Natural killer cell treated with Interleukin-12 subunit alpha and Interleukin-12 subunit beta and Interleukin-15 and Interleukin-18, amount 100 ng/mL, for 72 hours (primary cell): Measurements from ENCODE around the gene LRG1. TPM values are rescaled to one million over a fixed set of nuclear protein-coding genes. Genes with fewer than 3 reads are reported as not detected.
"Not testable (repeated sequence)": the region's sequence is repeated elsewhere in the genome, so short reads cannot be mapped to it uniquely, and the experiment has no call there.

Experiments
- ATAC-seq, 2 donors: fragments of 150-1000 bp; cut with Tn5 transposase in 1 of 2; sonication (Bioruptor Pico), chemical (Tn5 transposase) in 1 of 2; 2 replicates each; pipeline ENCODE4 v1.10.0; 2021
- DNase-seq: peaks from one replicate; pipeline ENCODE4 v3.0.0; 2022; ENCODE audit warnings: low spot score
- H3K27ac Mint-ChIP-seq, 2 donors: 1 replicate in 1 of 2; 2 replicates in 1 of 2; pipeline ENCODE4 v1.8.0; 2022; ENCODE audit warnings: mixed read lengths in 2 of 2, mild to moderate bottlenecking in 1 of 2, moderate library complexity in 1 of 2
- H3K27me3 Mint-ChIP-seq, 2 donors: 1 replicate in 1 of 2; 2 replicates in 1 of 2; pipeline ENCODE4 v1.8.0; 2022; ENCODE audit warnings: mixed read lengths in 2 of 2
- H3K36me3 Mint-ChIP-seq: one replicate; pipeline ENCODE4 v1.8.0; 2022; ENCODE audit warnings: mixed read lengths
- H3K4me1 Mint-ChIP-seq, 2 donors: 1 replicate in 1 of 2; 2 replicates in 1 of 2; pipeline ENCODE4 v1.8.0; 2022; ENCODE audit warnings: low read depth in 2 of 2, mixed read lengths in 2 of 2, mild to moderate bottlenecking in 1 of 2
- H3K4me3 Mint-ChIP-seq: one replicate; pipeline ENCODE4 v1.8.0; 2022; ENCODE audit warnings: mixed read lengths
- H3K9me3 Mint-ChIP-seq: 2 replicates; pipeline ENCODE4 v1.8.0; 2022; ENCODE audit warnings: mixed read lengths
- total RNA-seq, 2 donors: library from RNA; stranded (reverse); gene quantifications; one replicate each; pipeline ENCODE4 v1.2.3, GENCODE V29; 2022

Gene LRG1
- total RNA-seq, 2 donors from 2014 or later = 0.36 TPM; not detected in 1

DNA sequence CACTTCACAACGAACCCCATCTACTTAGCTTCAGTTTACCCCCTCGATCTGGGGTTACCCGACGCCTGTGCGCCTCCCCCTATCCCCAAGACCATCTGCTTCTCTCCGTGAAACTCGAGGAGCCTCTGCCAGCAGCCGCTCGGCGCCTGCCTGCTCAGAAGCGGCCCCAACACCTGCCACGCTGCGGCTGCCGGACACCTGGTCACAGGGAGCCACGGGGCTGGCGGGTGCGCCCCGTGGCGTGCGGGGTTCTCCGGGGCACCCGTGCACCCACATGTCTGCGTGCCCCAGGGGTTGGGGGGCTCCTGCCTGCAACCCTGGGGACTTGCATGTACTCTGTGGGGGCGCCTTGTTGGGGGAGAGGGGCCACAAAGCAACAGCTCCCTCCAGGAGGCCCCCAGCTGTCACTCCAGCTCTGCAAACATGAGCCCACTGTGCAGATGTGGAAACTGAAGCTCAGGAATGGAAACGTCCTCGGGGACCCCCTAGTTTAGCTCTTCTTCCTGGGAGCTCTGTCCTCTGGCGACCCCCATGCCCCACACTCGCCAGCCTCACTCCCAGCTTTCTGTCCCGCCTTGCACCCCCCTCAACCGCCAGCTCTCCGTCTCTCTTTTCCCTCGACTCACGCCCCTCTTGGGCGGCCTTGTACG is 26.7 kb upstream of the LRG1 start:
- Mint-ChIP-seq H3K4me1 (no peaks in the 10 kb centered on the region), H3K27me3 (peaks cover 0 to 2% of the 10 kb centered on the region in 2 donors), H3K4me3 (no peak overlapping the region), H3K36me3 (no peaks in the 10 kb centered on the region), H3K27ac (no peak overlapping the region), H3K9me3 (no peaks in the 10 kb centered on the region)
- ATAC-seq (no peak), DNase-seq (no peak)

- not testable (repeated sequence) for DNase-seq, H3K27ac Mint-ChIP-seq, H3K9me3 Mint-ChIP-seq, H3K36me3 Mint-ChIP-seq, H3K4me1 Mint-ChIP-seq, H3K27me3 Mint-ChIP-seq, H3K4me3 Mint-ChIP-seq
- peak in 1 of 2 donors; percentile 42 for ATAC-seq
These were observed 23.7 kb upstream of the LRG1 start for GRCh38 chr19:4563562-4563961.

- not testable (repeated sequence) for DNase-seq, ATAC-seq, H3K4me1 Mint-ChIP-seq, H3K4me3 Mint-ChIP-seq, H3K9me3 Mint-ChIP-seq, H3K27me3 Mint-ChIP-seq, H3K27ac Mint-ChIP-seq, H3K36me3 Mint-ChIP-seq
These were observed 22.2 kb upstream of the LRG1 start for GRCh38 chr19:4562085-4562484.

DNA sequence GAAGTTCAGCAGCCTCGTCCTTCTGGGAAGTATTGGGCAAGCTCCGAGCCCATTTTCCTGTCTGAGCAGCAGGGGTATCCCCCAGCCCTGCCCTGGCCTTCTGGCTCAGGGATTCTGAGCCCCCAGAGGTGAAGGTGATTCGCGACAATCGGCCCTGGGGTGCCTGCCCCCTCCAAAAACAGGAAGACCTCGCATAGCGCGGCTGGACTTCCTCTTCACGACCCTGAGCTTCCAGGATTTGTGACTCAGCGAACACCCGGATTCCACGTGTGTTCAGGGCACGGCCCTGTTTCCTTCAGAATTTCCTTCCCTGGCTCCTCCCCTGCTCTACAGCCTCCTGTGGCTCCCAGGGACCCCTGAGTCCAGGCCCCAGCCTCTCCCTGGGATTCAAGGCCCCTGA is 19.7 kb upstream of the LRG1 start, which contains the start of gene SEMA6B:
Gene SEMA6B (minus strand): TSS at position 116 of the 400 bp plus-strand sequence. CDS start 1,227 bp downstream, outside the sequence.
- no peak within 1 kb of the TSS for H3K4me3 Mint-ChIP-seq
- no peaks in the 10 kb centered on the region for H3K36me3 Mint-ChIP-seq
- ATAC-seq (no peak), DNase-seq (no peak)
- H3K27me3 Mint-ChIP-seq = no peaks in the 10 kb centered on the region
- H3K4me1 Mint-ChIP-seq = no peaks in the 10 kb centered on the region
- H3K9me3 Mint-ChIP-seq = no peaks in the 10 kb centered on the region
- H3K27ac Mint-ChIP-seq = no peak within 1 kb of the TSS

DNA sequence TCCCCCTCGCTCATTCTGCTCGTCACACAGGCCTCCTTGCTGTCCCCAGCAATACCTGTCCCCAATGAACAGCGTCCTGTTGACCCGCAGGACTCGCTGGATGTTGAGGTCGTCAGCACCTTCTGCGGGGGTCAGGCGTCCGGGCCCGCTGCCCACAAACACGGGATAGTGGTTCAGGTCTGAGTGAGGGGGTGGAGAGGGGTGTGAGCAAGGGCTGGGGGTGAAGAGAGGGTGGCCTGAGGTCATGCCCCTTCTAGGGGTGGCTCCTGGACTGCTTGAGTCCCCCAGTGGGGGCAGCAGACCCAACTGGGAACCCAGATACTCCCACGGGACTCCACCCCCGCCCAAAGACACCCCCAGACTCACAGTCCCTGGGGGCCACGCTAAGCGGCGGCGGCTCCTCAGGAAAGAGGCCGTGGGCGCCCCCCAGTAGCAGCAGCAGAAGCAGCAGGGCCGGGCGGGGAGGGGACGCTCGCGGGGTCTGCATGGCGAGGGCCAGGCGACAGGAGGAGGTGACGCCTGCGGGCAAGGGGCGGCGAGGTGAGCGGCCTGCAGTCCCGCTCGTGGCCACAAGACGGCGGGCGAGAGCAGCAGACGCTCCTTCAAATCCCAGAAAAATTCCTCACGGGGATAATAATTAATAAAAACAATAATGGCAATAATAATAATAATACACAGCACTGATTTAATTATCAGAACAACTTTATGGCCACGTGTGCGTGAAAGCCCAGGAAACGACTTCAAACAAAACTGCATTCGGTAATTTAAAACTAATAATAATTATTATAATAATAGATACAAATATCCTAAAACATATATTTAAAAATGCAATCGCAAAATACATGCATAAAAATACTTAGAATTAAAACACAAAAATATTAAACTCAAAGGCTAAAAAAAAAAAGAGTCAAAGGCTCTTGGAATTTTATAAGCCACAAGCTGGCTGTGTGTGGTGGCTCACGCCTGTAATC is 18.4 kb upstream of the LRG1 start:
- H3K4me1 Mint-ChIP-seq = no peaks in the 10 kb centered on the region
- H3K27ac Mint-ChIP-seq = no peak overlapping the region
- H3K27me3 Mint-ChIP-seq = no peaks in the 10 kb centered on the region
- DNase-seq (no peak), ATAC-seq (no peak)
- H3K9me3 Mint-ChIP-seq = no peaks in the 10 kb centered on the region
- H3K4me3 Mint-ChIP-seq = no peak overlapping the region
- no peaks in the 10 kb centered on the region for H3K36me3 Mint-ChIP-seq

DNA sequence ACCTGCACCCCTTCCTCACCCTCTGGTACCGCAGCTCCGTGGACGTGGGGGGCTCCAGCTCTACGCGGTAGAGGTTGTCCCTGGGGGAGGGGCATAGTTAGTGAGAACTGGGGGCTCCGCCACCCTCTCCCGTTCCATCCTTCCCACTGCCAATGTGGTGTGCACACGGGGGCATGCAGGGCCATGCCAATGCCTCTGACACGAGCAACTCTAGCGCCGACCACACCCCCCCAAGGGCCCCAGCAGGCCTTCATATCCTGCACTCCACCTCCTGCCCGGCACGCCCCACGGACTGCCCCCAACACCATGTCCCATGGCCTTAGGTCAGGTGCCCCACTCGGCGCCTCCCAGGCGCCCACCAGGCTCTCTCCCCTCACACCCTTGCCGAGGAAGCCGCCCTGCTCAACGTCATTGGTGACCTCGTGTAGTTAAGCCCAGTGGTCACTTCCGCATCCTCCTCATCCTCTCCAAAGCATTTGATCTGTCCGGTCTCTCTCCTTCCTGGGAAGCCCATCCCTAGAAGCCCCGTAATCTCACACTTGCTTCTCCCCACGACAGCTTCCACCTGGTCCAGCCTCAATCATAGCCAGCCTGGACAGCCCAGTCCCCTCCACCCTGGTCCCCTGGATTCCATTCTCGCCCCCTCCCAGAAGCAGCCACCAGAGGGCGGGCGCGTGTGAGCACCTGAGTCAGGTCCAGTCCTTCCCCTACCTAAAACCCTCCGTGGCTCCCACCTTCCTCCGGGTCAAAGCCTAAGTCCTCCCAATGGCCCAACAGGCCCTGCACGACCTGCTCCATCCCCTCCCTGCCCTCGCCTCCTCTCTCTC is 17.5 kb upstream of the LRG1 start:
- Mint-ChIP-seq H3K27ac (no peak overlapping the region), H3K4me1 (no peaks in the 10 kb centered on the region), H3K9me3 (peaks cover 3% of the 10 kb centered on the region), H3K27me3 (no peaks in the 10 kb centered on the region), H3K4me3 (no peak overlapping the region), H3K36me3 (no peaks in the 10 kb centered on the region)
- no peak for DNase-seq
- no peak for ATAC-seq

GRCh38 chr19:4556597-4557127 is 16.8 kb upstream of the LRG1 start:
- ATAC-seq (peak; percentile 25 to 59), DNase-seq (no peak)
- H3K4me3 Mint-ChIP-seq = no peak overlapping the region
- H3K4me1 Mint-ChIP-seq = no peaks in the 10 kb centered on the region
- H3K9me3 Mint-ChIP-seq = peaks cover 3% of the 10 kb centered on the region
- no peaks in the 10 kb centered on the region for H3K36me3 Mint-ChIP-seq
- H3K27me3 Mint-ChIP-seq = no peaks in the 10 kb centered on the region
- no peak overlapping the region for H3K27ac Mint-ChIP-seq

GRCh38 chr19:4555657-4556561 is 16.1 kb upstream of the LRG1 start:
- no peaks in the 10 kb centered on the region for H3K4me1 Mint-ChIP-seq
- H3K4me3 Mint-ChIP-seq = no peak overlapping the region

GRCh38 chr19:4554717-4555116 is 14.9 kb upstream of the LRG1 start:
- no peaks in the 10 kb centered on the region for H3K36me3 Mint-ChIP-seq
- no peaks in the 10 kb centered on the region for H3K27me3 Mint-ChIP-seq

More at GRCh38 chr19:4555657-4556561, 16.1 kb upstream of the LRG1 start:
- H3K27me3 Mint-ChIP-seq = no peaks in the 10 kb centered on the region
- no peak overlapping the region for H3K27ac Mint-ChIP-seq
- peaks cover 3% of the 10 kb centered on the region for H3K9me3 Mint-ChIP-seq
- no peak for ATAC-seq
- DNase-seq = no peak
- H3K36me3 Mint-ChIP-seq = no peaks in the 10 kb centered on the region

DNA sequence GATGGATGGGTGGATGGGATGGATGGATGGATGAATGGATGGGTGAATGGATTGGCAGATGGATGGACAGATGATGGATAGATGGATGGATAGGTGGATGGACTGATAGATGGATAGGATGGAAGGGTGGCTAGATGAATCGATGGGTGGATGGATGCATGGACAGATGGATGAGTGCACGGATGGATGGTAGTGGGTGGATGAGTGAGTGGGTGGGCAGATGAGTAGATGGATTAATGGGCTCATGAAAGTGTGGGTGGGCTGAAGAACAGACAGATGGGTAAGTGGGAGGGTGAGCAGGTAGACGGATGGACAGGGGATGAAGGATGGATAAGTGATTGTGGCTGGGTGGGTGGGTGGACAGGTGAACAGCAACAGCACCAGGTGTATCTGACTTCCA is 13.9 kb upstream of the LRG1 start:
- Mint-ChIP-seq H3K4me3 (no peak overlapping the region), H3K27me3 (no peaks in the 10 kb centered on the region), H3K36me3 (no peaks in the 10 kb centered on the region), H3K27ac (no peak overlapping the region), H3K4me1 (no peaks in the 10 kb centered on the region), H3K9me3 (peaks cover 3% of the 10 kb centered on the region)
- ATAC-seq (no peak), DNase-seq (no peak)

More at GRCh38 chr19:4554717-4555116, 14.9 kb upstream of the LRG1 start:
- Mint-ChIP-seq H3K4me1 (no peaks in the 10 kb centered on the region), H3K27ac (no peak overlapping the region), H3K4me3 (no peak overlapping the region), H3K9me3 (peaks cover 3% of the 10 kb centered on the region)
- DNase-seq (no peak), ATAC-seq (no peak)

DNA sequence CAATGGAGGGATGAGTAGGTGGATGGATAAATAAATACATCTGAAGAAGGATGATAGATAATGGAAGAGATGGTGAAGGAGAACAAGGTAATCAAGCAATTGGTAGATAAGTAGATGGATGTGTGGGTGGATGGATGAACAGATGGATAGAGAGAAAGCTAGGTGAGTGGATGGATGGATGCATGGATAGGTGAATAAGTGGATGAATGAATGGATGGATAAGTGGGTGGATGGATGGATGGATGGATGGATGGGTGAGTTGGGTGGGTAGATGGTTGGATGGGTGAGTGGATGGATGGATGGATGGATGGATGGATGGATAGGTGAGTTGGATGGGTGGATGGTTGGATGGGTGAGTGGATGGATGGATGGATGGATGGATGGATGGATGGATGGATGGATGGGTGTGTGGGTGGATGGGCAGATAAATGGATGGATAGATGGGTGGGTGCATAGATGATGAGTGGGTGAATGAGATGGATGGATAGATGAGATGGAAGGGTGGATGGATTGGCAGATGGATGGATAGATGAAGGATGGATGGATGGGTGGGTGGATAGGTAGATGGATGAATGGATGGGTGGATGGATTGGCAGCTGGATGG is 13.4 kb upstream of the LRG1 start:
- no peak for DNase-seq
- Mint-ChIP-seq H3K4me3 (no peak overlapping the region), H3K4me1 (no peaks in the 10 kb centered on the region), H3K27ac (no peak overlapping the region), H3K27me3 (no peaks in the 10 kb centered on the region), H3K36me3 (no peaks in the 10 kb centered on the region), H3K9me3 (peaks cover 3% of the 10 kb centered on the region)
- no peak for ATAC-seq

- no peak for ATAC-seq
- Mint-ChIP-seq H3K27me3 (no peaks in the 10 kb centered on the region), H3K9me3 (peaks cover 3% of the 10 kb centered on the region)
These were observed 12.6 kb upstream of the LRG1 start for GRCh38 chr19:4552525-4552819.

More at GRCh38 chr19:4552525-4552819, 12.6 kb upstream of the LRG1 start:
- no peaks in the 10 kb centered on the region for H3K4me1 Mint-ChIP-seq
- H3K27ac Mint-ChIP-seq = no peak overlapping the region
- no peaks in the 10 kb centered on the region for H3K36me3 Mint-ChIP-seq
- H3K4me3 Mint-ChIP-seq = no peak overlapping the region
- DNase-seq = no peak
